ENCODE results near the gene LPIN1. TPM values are rescaled to one million over a fixed set of nuclear protein-coding genes. Genes with fewer than 3 reads are reported as not detected.

The LPIN1 gene
- total and polyA plus RNA-seq, 2 donors (not counting 1 experiment from before 2014, with no cell fraction given), result 36.3 to 99.1 TPM

DNA sequence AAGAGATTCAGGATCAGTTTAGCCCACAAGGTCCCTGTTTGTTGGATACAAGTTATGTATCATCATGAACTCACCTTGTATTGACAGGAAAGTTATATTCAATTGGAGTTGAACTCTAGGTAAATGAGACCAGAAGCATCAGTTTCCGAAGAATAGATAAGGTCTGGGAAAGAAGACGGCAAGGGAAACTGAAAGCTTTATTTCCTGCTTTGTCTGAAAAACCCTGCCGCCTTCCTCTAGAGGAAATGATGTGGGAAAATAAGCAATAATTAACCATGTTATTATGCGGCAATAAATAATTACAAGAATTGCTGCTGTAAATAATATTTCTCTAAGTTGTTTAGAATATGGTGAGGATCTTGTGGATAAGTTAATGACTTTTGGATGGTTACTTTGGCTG is 32.0 kb downstream of the LPIN1 start:
- CTCF ChIA-PET, result interaction anchor here (0.7 to 12.8 kb wide), 6 partner anchors 34 to 1229 kb away, joined by 3 to 411 read pairs (median 86); partner anchors contain the start of gene LPIN1
- H3K27ac Mint-ChIP-seq, result peak overlapping the region; percentile 46

More for the DNA sequence above, 32.0 kb downstream of the LPIN1 start:
- H3K4me1 ChIP-seq (ENCODE audit: control insufficient read depth in 2 of 2, insufficient read depth in 2 of 2, low read length in 2 of 2), result peaks cover 18 to 26% of the 10 kb centered on the region in 2 donors
- H2AFZ ChIP-seq (ENCODE audit: insufficient read depth, low read depth, low read length, poor library complexity, severe bottlenecking), result no peak overlapping the region
- H3K27me3 ChIP-seq (replicated peaks in 1 of 4; ENCODE audit: control extremely low read depth in 1 of 4, control insufficient read depth in 3 of 4, insufficient read depth in 4 of 4, low read length in 3 of 4), result no peaks in the 10 kb centered on the region
- no peak overlapping the region for H3K27ac ChIP-seq (ENCODE audit: low read length in 2 of 2)
- DNase-seq, result peak; percentile 29
- H3K4me2 ChIP-seq (replicated peaks; ENCODE audit: low read depth, low read length, poor library complexity, severe bottlenecking), result peak overlapping the region; percentile 74
- H3K36me3 ChIP-seq (replicated peaks in 1 of 2; ENCODE audit: control extremely low read depth in 1 of 2, control insufficient read depth in 1 of 2, extremely low read depth in 1 of 2, insufficient read depth in 2 of 2, low read length in 1 of 2), result peaks cover 0 to 59% of the 10 kb centered on the region in 2 experiments
- no peak overlapping the region for H3K4me3 ChIP-seq (ENCODE audit: control extremely low read depth in 1 of 5, extremely low read depth in 1 of 5, insufficient read depth in 1 of 5, low read depth in 2 of 5, low read length in 4 of 5)
- H3K79me2 ChIP-seq (ENCODE audit: control insufficient read depth, insufficient read depth, low read length), result peaks cover 6% of the 10 kb centered on the region
- no peaks in the 10 kb centered on the region for H3K9me3 ChIP-seq (ENCODE audit: control extremely low read depth in 1 of 3, control insufficient read depth in 2 of 3, insufficient read depth in 1 of 3, low read length in 2 of 3)
- H3K27me3 Mint-ChIP-seq, result no peaks in the 10 kb centered on the region
- no peak for ATAC-seq (ENCODE audit: low read depth)
- H4K20me1 ChIP-seq (ENCODE audit: control insufficient read depth, insufficient read depth, low read length, poor library complexity, severe bottlenecking), result no peaks in the 10 kb centered on the region
- H3K9ac ChIP-seq (ENCODE audit: low read length), result no peak overlapping the region
- H3K4me3 Mint-ChIP-seq, result peak overlapping the region; percentile 34
- peaks cover 36% of the 10 kb centered on the region for H3K4me1 Mint-ChIP-seq
- WGBS (ENCODE audit: insufficient coverage), result no CpG with 5 or more reads among the region's 4 CpGs
- intact Hi-C loops (cut with micrococcal nuclease), result loop anchor here (2.0 kb wide), 1 partner anchor 32 kb away; the partner anchor contains the start of gene LPIN1
- TF ChIP-seq, protein P1, sequence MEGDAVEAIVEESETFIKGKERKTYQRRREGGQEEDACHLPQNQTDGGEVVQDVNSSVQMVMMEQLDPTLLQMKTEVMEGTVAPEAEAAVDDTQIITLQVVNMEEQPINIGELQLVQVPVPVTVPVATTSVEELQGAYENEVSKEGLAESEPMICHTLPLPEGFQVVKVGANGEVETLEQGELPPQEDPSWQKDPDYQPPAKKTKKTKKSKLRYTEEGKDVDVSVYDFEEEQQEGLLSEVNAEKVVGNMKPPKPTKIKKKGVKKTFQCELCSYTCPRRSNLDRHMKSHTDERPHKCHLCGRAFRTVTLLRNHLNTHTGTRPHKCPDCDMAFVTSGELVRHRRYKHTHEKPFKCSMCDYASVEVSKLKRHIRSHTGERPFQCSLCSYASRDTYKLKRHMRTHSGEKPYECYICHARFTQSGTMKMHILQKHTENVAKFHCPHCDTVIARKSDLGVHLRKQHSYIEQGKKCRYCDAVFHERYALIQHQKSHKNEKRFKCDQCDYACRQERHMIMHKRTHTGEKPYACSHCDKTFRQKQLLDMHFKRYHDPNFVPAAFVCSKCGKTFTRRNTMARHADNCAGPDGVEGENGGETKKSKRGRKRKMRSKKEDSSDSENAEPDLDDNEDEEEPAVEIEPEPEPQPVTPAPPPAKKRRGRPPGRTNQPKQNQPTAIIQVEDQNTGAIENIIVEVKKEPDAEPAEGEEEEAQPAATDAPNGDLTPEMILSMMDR (IDR thresholded peaks at IDR 0.05), result no peak
- no peak for TF ChIP-seq EZH2 (IDR thresholded peaks at IDR 0.05; ENCODE audit: borderline replicate concordance, insufficient read depth, low read depth, low read length, poor library complexity, severe bottlenecking)
- H3K9me3 Mint-ChIP-seq (ENCODE audit: insufficient read depth), result no peaks in the 10 kb centered on the region
- POLR2A ChIA-PET, result interaction anchor here (1.2 to 1.6 kb wide), 2 partner anchors 25 to 32 kb away, joined by 3 to 4 read pairs; partner anchors contain the start of gene LPIN1

Measured in B cell (primary cell).